HepG2 (cell line): ENCODE measurements around the gene ANKS1B. TPM values are rescaled to one million over a fixed set of nuclear protein-coding genes. Genes with fewer than 3 reads are reported as not detected.

Experiments used
- ATAC-seq: fragments of 200-7000 bp; cut with Tn5 transposase; 3 replicates; pipeline ENCODE4 v1.9.1; 2020; ENCODE audit warnings: mild to moderate bottlenecking, moderate library complexity
- BruUV-seq: library from RNA; stranded (reverse); fragments of 400-500 nt; replicated peaks from 2 replicates; lab custom pipeline; 2021; lab: Mats Ljungman, UMichigan
- CTCF ChIA-PET: fragments of 300-600 bp; formaldehyde crosslinking; extraction: SDS; loops from one replicate; lab custom pipeline; 2021; ENCODE audit warnings: low total read pairs, inconsistent platforms, low intra/inter-chr PET ratio; lab: Yijun Ruan, JAX
- POLR2A ChIA-PET: fragments of 350-600 bp; sonication (Branson Sonifier 250); formaldehyde crosslinking; loops from one replicate; lab custom pipeline; 2020; ENCODE audit warnings: antibody characterized with exemption, inconsistent platforms; lab: Yijun Ruan, JAX
- DNase-seq: peaks from one replicate; pipeline ENCODE4 v3.0.0-alpha.2; 2015; ENCODE audit warnings: low spot score
- FAIRE-seq: peaks from 3 replicates; lab custom pipeline; 2011; peaks lifted over from hg19 to GRCh38; lab: Jason Lieb, UNC
- H2AFZ ChIP-seq: one replicate; pipeline ENCODE4 v1.6.1; 2011; ENCODE audit warnings: low read length, inconsistent platforms
- H3K27ac ChIP-seq: fragments of 300-600 bp; 3 replicates; pipeline ENCODE4 v1.8.0; 2011; ENCODE audit warnings: mixed run types, mild to moderate bottlenecking, mixed read lengths, low read length, inconsistent platforms; ENCODE audit not compliant: insufficient read depth; ENCODE audit errors: extremely low read length
- H3K27me3 ChIP-seq, 2 experiments: fragments of 200-600 bp in 1 of 2; 2 replicates in 1 of 2; 3 replicates in 1 of 2; pipeline versions ENCODE4 v1.6.0 to v1.8.0; 2011; ENCODE audit warnings: low read length in 2 of 2, mild to moderate bottlenecking in 2 of 2, moderate library complexity in 2 of 2, inconsistent platforms in 1 of 2; ENCODE audit not compliant: insufficient read depth in 2 of 2, control insufficient read depth in 1 of 2
- H3K36me3 ChIP-seq, 2 experiments: fragments of 200-600 bp in 1 of 2; replicated peaks in 1 of 2; 2 replicates in 1 of 2; 3 replicates in 1 of 2; pipeline versions ENCODE4 v1.5.1 to v1.8.0; 2011; ENCODE audit warnings: low read length in 2 of 2, inconsistent platforms in 1 of 2; ENCODE audit not compliant: insufficient read depth in 2 of 2, control insufficient read depth in 1 of 2
- H3K4me1 ChIP-seq: 2 replicates; pipeline ENCODE4 v1.5.1; 2012; ENCODE audit warnings: low read length, inconsistent platforms; ENCODE audit not compliant: insufficient read depth
- H3K4me2 ChIP-seq: 2 replicates; pipeline ENCODE4 v1.6.0; 2011; ENCODE audit warnings: low read depth, low read length, inconsistent platforms
- H3K4me3 ChIP-seq, 3 experiments: fragments of 200-600 bp in 1 of 3; sonication (generic), shearing (Covaris generic) in 1 of 3; replicated peaks in 1 of 3; 2 replicates each; pipeline ENCODE4 v1.5.1; 2011 to 2016; ENCODE audit warnings: low read length in 3 of 3, inconsistent platforms in 2 of 3, low read depth in 2 of 3, mild to moderate bottlenecking in 2 of 3, control low read depth in 1 of 3, mixed read lengths in 1 of 3; ENCODE audit not compliant: insufficient read depth in 1 of 3
- H3K79me2 ChIP-seq: one replicate; pipeline ENCODE4 v1.6.1; 2011; ENCODE audit warnings: low read length, inconsistent platforms; ENCODE audit not compliant: insufficient read depth
- H3K9ac ChIP-seq: 2 replicates; pipeline ENCODE4 v1.6.0; 2011; ENCODE audit warnings: mild to moderate bottlenecking, low read depth, low read length, inconsistent platforms; ENCODE audit not compliant: insufficient read depth
- H3K9me3 ChIP-seq: 2 replicates; pipeline ENCODE4 v1.5.1; 2012; ENCODE audit warnings: mild to moderate bottlenecking, low read length
- H4K20me1 ChIP-seq: 2 replicates; pipeline ENCODE4 v1.6.0; 2011; ENCODE audit warnings: inconsistent platforms, mild to moderate bottlenecking, low read length, moderate library complexity; ENCODE audit not compliant: insufficient read depth
- CBX2 ChIP-seq, 2 experiments: fragments of 200-600 bp in 1 of 2; sonication (generic); formaldehyde crosslinking in 1 of 2; IDR thresholded peaks; 2 replicates each; pipeline versions ENCODE4 v1.7.0 to v1.8.1; 2018 to 2022; ENCODE audit warnings: low read depth in 2 of 2, low read length in 1 of 2, mild to moderate bottlenecking in 1 of 2, missing genetic modification reagents in 1 of 2
- CSRNP1 ChIP-seq: sonication (generic); formaldehyde crosslinking; IDR thresholded peaks from 2 replicates; pipeline ENCODE4 v1.8.1; 2023; ENCODE audit warnings: mild to moderate bottlenecking, missing genetic modification reagents
- CSRNP2 ChIP-seq: sonication (generic); formaldehyde crosslinking; conservative IDR thresholded peaks from 2 replicates; pipeline ENCODE4 v1.8.0; 2022; ENCODE audit warnings: low read depth, missing genetic modification reagents
- FOSL2 ChIP-seq: sonication (generic); formaldehyde crosslinking; IDR thresholded peaks from 2 replicates; pipeline ENCODE4 v1.4.0; 2020; ENCODE audit warnings: missing genetic modification reagents
- GATA4 ChIP-seq: sonication (generic); IDR thresholded peaks from 2 replicates; pipeline ENCODE4 v1.6.1; 2016; ENCODE audit warnings: antibody characterized with exemption, low read depth, borderline replicate concordance
- HNRNPL ChIP-seq: fragments of 200-400 bp; formaldehyde crosslinking; IDR thresholded peaks from 2 replicates; pipeline ENCODE4 v1.6.1; 2017; ENCODE audit warnings: mild to moderate bottlenecking, low read depth, low read length
- MAFF ChIP-seq: IDR thresholded peaks from 2 replicates; pipeline ENCODE4 v1.6.1; 2011; ENCODE audit warnings: low read depth, low read length, improper control_type of control experiment
- MAFK ChIP-seq, 2 experiments: IDR thresholded peaks in 1 of 2; conservative IDR thresholded peaks in 1 of 2; 2 replicates each; pipeline ENCODE4 v1.6.1; 2011; ENCODE audit warnings: improper control_type of control experiment in 2 of 2, low read length in 2 of 2
- NFIC ChIP-seq: IDR thresholded peaks from 2 replicates; pipeline ENCODE4 v1.6.1; 2012; ENCODE audit warnings: mild to moderate bottlenecking, low read length, inconsistent platforms
- TFDP1 ChIP-seq: IDR thresholded peaks from 2 replicates; pipeline ENCODE4 v1.6.1; 2016; ENCODE audit warnings: missing compliant biosample characterization, missing genetic modification reagents, borderline replicate concordance
- THAP7 ChIP-seq: sonication (generic); formaldehyde crosslinking; IDR thresholded peaks from 2 replicates; pipeline ENCODE4 v1.8.1; 2023; ENCODE audit warnings: mild to moderate bottlenecking, missing genetic modification reagents
- ZNF605 ChIP-seq: sonication (generic); formaldehyde crosslinking; IDR thresholded peaks from 2 replicates; pipeline ENCODE4 v1.8.0; 2022; ENCODE audit warnings: mild to moderate bottlenecking, missing genetic modification reagents
- ZNF749 ChIP-seq: sonication (generic); formaldehyde crosslinking; IDR thresholded peaks from 2 replicates; pipeline ENCODE4 v1.8.0; 2022; ENCODE audit warnings: mild to moderate bottlenecking, missing genetic modification reagents, moderate library complexity, borderline replicate concordance
- WGBS: methylation state at CpG from one replicate; pipeline ENCODE4 v1.1.6; 2017; ENCODE audit warnings: low lambda C conversion rate; 5-methylcytosine and 5-hydroxymethylcytosine counted together
- in situ Hi-C: cut with HindIII; loops from 2 replicates; pipeline ENCODE4 v1.10.0; 2017; ENCODE audit warnings: low pct_unique_long_range_greater_than_20kb; ENCODE audit not compliant: extremely low pct_ligation_motif_present
- intact Hi-C: fragments of 100-400 bp; cut with micrococcal nuclease; formaldehyde crosslinking; loops from one replicate; pipeline ENCODE4 v1.10.0; 2022; ENCODE audit not compliant: unreplicated experiment
- polyA plus RNA-seq, 8 experiments: library from polyadenylated mRNA; depleted of rRNA in 3 of 8; stranded (reverse) in 7 of 8; unstranded in 1 of 8; fragments of >200 nt; fragmentation: Illumina TruSeq in 4 of 8; extraction: Trizol in 4 of 8; gene quantifications; 2 replicates each; pipeline versions ENCODE4 v1.2.1 to v1.2.3, GENCODE V29; 2011 to 2016; ENCODE audit warnings: low read depth in 4 of 8, missing spikeins in 1 of 8, mixed read lengths in 1 of 8; ENCODE audit not compliant: insufficient read depth in 1 of 8
- total RNA-seq, 5 experiments: library from RNA; depleted of rRNA; stranded (reverse); fragments of >200 nt; fragmentation: Illumina TruSeq; extraction: Trizol; gene quantifications; 2 replicates each; pipeline ENCODE4 v1.2.3, GENCODE V29; 2016; ENCODE audit warnings: low read depth in 1 of 5

Gene ANKS1B
- total and polyA plus RNA-seq, 2 of the 13 experiments (the other 11 are each of a cell fraction or from before 2014, with no cell fraction given) = 0.15 TPM; not detected in 1

GRCh38 chr12:98838231-98838647, 1146.5 kb downstream of the ANKS1B start:
- Histone ChIP-seq H2AFZ (no peak overlapping the region), H3K27me3 (no peaks in the 10 kb centered on the region), H3K9me3 (no peaks in the 10 kb centered on the region), H3K4me2 (no peak overlapping the region), H4K20me1 (no peaks in the 10 kb centered on the region), H3K36me3 (no peaks in the 10 kb centered on the region), H3K4me3 (no peak overlapping the region), H3K9ac (no peak overlapping the region), H3K79me2 (no peaks in the 10 kb centered on the region), H3K4me1 (no peaks in the 10 kb centered on the region), H3K27ac (no peak overlapping the region)
- intact Hi-C loops = no loop called here
- no TSS peak for BruUV-seq
- TF ChIP-seq ZNF605 (CRISPR knock-in tag) = no peak
- no peak for TF ChIP-seq GATA4
- no peak for TF ChIP-seq ZNF749 (CRISPR knock-in tag)
- TF ChIP-seq NFIC = no peak
- no peak for TF ChIP-seq TFDP1 (CRISPR knock-in tag)
- no peak for TF ChIP-seq HNRNPL
- TF ChIP-seq THAP7 (CRISPR knock-in tag) = no peak
- TF ChIP-seq CBX2 (IDR thresholded peaks at IDR 0.05; ENCODE audit: low read depth, low read length) = no peak
- TF ChIP-seq CBX2 (CRISPR knock-in tag; IDR thresholded peaks at IDR 0.05; ENCODE audit: low read depth) = no peak
- TF ChIP-seq CSRNP2 = no peak
- no peak for TF ChIP-seq FOSL2
- no peak for TF ChIP-seq CSRNP1 (CRISPR knock-in tag)
- TF ChIP-seq MAFF = peak; percentile 61
- TF ChIP-seq MAFK (conservative IDR thresholded peaks at IDR 0.05 in 1 of 2, IDR thresholded peaks at IDR 0.05 in 1 of 2; ENCODE audit: low read length in 2 of 2) = peak; percentile 63 to 78
- ATAC-seq (no peak), FAIRE-seq (no peak), DNase-seq (no peak)
- ChIA-PET POLR2A (no interaction called here), CTCF (no interaction called here)
- in situ Hi-C loops = no loop called here
- WGBS = 30% methylated on average over 7 of the region's 7 CpGs
